Measurements from ENCODE around the gene RYR2.

- no peak for TF ChIP-seq EZH2 (IDR thresholded peaks at IDR 0.05; ENCODE audit: borderline replicate concordance, low read depth, low read length, poor library complexity, severe bottlenecking)
- TF ChIP-seq, protein P1, sequence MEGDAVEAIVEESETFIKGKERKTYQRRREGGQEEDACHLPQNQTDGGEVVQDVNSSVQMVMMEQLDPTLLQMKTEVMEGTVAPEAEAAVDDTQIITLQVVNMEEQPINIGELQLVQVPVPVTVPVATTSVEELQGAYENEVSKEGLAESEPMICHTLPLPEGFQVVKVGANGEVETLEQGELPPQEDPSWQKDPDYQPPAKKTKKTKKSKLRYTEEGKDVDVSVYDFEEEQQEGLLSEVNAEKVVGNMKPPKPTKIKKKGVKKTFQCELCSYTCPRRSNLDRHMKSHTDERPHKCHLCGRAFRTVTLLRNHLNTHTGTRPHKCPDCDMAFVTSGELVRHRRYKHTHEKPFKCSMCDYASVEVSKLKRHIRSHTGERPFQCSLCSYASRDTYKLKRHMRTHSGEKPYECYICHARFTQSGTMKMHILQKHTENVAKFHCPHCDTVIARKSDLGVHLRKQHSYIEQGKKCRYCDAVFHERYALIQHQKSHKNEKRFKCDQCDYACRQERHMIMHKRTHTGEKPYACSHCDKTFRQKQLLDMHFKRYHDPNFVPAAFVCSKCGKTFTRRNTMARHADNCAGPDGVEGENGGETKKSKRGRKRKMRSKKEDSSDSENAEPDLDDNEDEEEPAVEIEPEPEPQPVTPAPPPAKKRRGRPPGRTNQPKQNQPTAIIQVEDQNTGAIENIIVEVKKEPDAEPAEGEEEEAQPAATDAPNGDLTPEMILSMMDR (conservative IDR thresholded peaks at IDR 0.05; ENCODE audit: low read depth, low read length): no peak
Observed at GRCh38 chr1:237583270-237583669, 541.3 kb downstream of the RYR2 start.

All from A673 (cell line).